HepG2 (cell line): Measurements from ENCODE around the gene ZBTB45. TPM values are rescaled to one million over a fixed set of nuclear protein-coding genes. Genes with fewer than 3 reads are reported as not detected.

Experiments
- ATAC-seq: fragments of 200-7000 bp; cut with Tn5 transposase; 3 replicates; pipeline ENCODE4 v1.9.1; 2020; ENCODE audit warnings: mild to moderate bottlenecking, moderate library complexity
- BruUV-seq: library from RNA; stranded (reverse); fragments of 400-500 nt; replicated peaks from 2 replicates; lab custom pipeline; 2021; lab: Mats Ljungman, UMichigan
- CTCF ChIA-PET: fragments of 300-600 bp; formaldehyde crosslinking; extraction: SDS; loops from one replicate; lab custom pipeline; 2021; ENCODE audit warnings: low total read pairs, inconsistent platforms, low intra/inter-chr PET ratio; lab: Yijun Ruan, JAX
- POLR2A ChIA-PET: fragments of 350-600 bp; sonication (Branson Sonifier 250); formaldehyde crosslinking; loops from one replicate; lab custom pipeline; 2020; ENCODE audit warnings: antibody characterized with exemption, inconsistent platforms; lab: Yijun Ruan, JAX
- DNase-seq: peaks from one replicate; pipeline ENCODE4 v3.0.0-alpha.2; 2015; ENCODE audit warnings: low spot score
- FAIRE-seq: peaks from 3 replicates; lab custom pipeline; 2011; peaks lifted over from hg19 to GRCh38; lab: Jason Lieb, UNC
- H2AFZ ChIP-seq: one replicate; pipeline ENCODE4 v1.6.1; 2011; ENCODE audit warnings: low read length, inconsistent platforms
- H3K27ac ChIP-seq: fragments of 300-600 bp; 3 replicates; pipeline ENCODE4 v1.8.0; 2011; ENCODE audit warnings: mixed run types, mild to moderate bottlenecking, mixed read lengths, low read length, inconsistent platforms; ENCODE audit not compliant: insufficient read depth; ENCODE audit errors: extremely low read length
- H3K27me3 ChIP-seq, 2 experiments: fragments of 200-600 bp in 1 of 2; 2 replicates in 1 of 2; 3 replicates in 1 of 2; pipeline versions ENCODE4 v1.6.0 to v1.8.0; 2011; ENCODE audit warnings: low read length in 2 of 2, mild to moderate bottlenecking in 2 of 2, moderate library complexity in 2 of 2, inconsistent platforms in 1 of 2; ENCODE audit not compliant: insufficient read depth in 2 of 2, control insufficient read depth in 1 of 2
- H3K36me3 ChIP-seq, 2 experiments: fragments of 200-600 bp in 1 of 2; replicated peaks in 1 of 2; 2 replicates in 1 of 2; 3 replicates in 1 of 2; pipeline versions ENCODE4 v1.5.1 to v1.8.0; 2011; ENCODE audit warnings: low read length in 2 of 2, inconsistent platforms in 1 of 2; ENCODE audit not compliant: insufficient read depth in 2 of 2, control insufficient read depth in 1 of 2
- H3K4me1 ChIP-seq: 2 replicates; pipeline ENCODE4 v1.5.1; 2012; ENCODE audit warnings: low read length, inconsistent platforms; ENCODE audit not compliant: insufficient read depth
- H3K4me2 ChIP-seq: 2 replicates; pipeline ENCODE4 v1.6.0; 2011; ENCODE audit warnings: low read depth, low read length, inconsistent platforms
- H3K4me3 ChIP-seq, 3 experiments: fragments of 200-600 bp in 1 of 3; sonication (generic), shearing (Covaris generic) in 1 of 3; replicated peaks in 1 of 3; 2 replicates each; pipeline ENCODE4 v1.5.1; 2011 to 2016; ENCODE audit warnings: low read length in 3 of 3, inconsistent platforms in 2 of 3, low read depth in 2 of 3, mild to moderate bottlenecking in 2 of 3, control low read depth in 1 of 3, mixed read lengths in 1 of 3; ENCODE audit not compliant: insufficient read depth in 1 of 3
- H3K79me2 ChIP-seq: one replicate; pipeline ENCODE4 v1.6.1; 2011; ENCODE audit warnings: low read length, inconsistent platforms; ENCODE audit not compliant: insufficient read depth
- H3K9ac ChIP-seq: 2 replicates; pipeline ENCODE4 v1.6.0; 2011; ENCODE audit warnings: mild to moderate bottlenecking, low read depth, low read length, inconsistent platforms; ENCODE audit not compliant: insufficient read depth
- H3K9me3 ChIP-seq: 2 replicates; pipeline ENCODE4 v1.5.1; 2012; ENCODE audit warnings: mild to moderate bottlenecking, low read length
- H4K20me1 ChIP-seq: 2 replicates; pipeline ENCODE4 v1.6.0; 2011; ENCODE audit warnings: inconsistent platforms, mild to moderate bottlenecking, low read length, moderate library complexity; ENCODE audit not compliant: insufficient read depth
- ATF5 ChIP-seq: sonication (generic); formaldehyde crosslinking; IDR thresholded peaks from 2 replicates; pipeline ENCODE4 v1.4.0; 2020; ENCODE audit warnings: mild to moderate bottlenecking, low read depth, missing genetic modification reagents
- BORCS8-MEF2B ChIP-seq: sonication (generic); formaldehyde crosslinking; IDR thresholded peaks from 2 replicates; pipeline ENCODE4 v1.8.0; 2022; ENCODE audit warnings: mild to moderate bottlenecking, missing genetic modification reagents
- SALL1 ChIP-seq: sonication (generic); formaldehyde crosslinking; IDR thresholded peaks from 2 replicates; pipeline ENCODE4 v1.8.0; 2022; ENCODE audit warnings: mild to moderate bottlenecking, missing genetic modification reagents
- SNAPC5 ChIP-seq: sonication (generic); formaldehyde crosslinking; IDR thresholded peaks from 2 replicates; pipeline ENCODE4 v1.8.1; 2023; ENCODE audit warnings: mild to moderate bottlenecking, missing genetic modification reagents, borderline replicate concordance
- ZFX ChIP-seq: sonication (generic); formaldehyde crosslinking; IDR thresholded peaks from 2 replicates; pipeline ENCODE4 v1.4.0; 2020; ENCODE audit warnings: mild to moderate bottlenecking, low read depth, missing genetic modification reagents, moderate library complexity
- ZHX2 ChIP-seq, 2 experiments: sonication (generic) in 1 of 2; formaldehyde crosslinking in 1 of 2; IDR thresholded peaks; 2 replicates each; pipeline versions ENCODE4 v1.6.1 to v1.9.0; 2014 to 2022; ENCODE audit warnings: antibody characterized with exemption in 1 of 2, borderline replicate concordance in 1 of 2, inconsistent platforms in 1 of 2, low read depth in 1 of 2, missing genetic modification reagents in 1 of 2
- ZNF224 ChIP-seq: sonication (generic); formaldehyde crosslinking; IDR thresholded peaks from 2 replicates; pipeline ENCODE4 v1.5.0; 2020; ENCODE audit warnings: mild to moderate bottlenecking, missing genetic modification reagents
- ZNF280B ChIP-seq: sonication (generic); formaldehyde crosslinking; IDR thresholded peaks from 2 replicates; pipeline ENCODE4 v1.5.0; 2020; ENCODE audit warnings: missing genetic modification reagents, mild to moderate bottlenecking, borderline replicate concordance
- ZNF430 ChIP-seq: sonication (generic); formaldehyde crosslinking; IDR thresholded peaks from 2 replicates; pipeline ENCODE4 v1.9.0; 2021; ENCODE audit warnings: mild to moderate bottlenecking, missing genetic modification reagents
- ZNF543 ChIP-seq: sonication (generic); formaldehyde crosslinking; IDR thresholded peaks from 2 replicates; pipeline ENCODE4 v1.4.0; 2020; ENCODE audit warnings: mild to moderate bottlenecking, missing genetic modification reagents
- ZNF891 ChIP-seq: sonication (generic); formaldehyde crosslinking; IDR thresholded peaks from 2 replicates; pipeline ENCODE4 v1.5.0; 2020; ENCODE audit warnings: mild to moderate bottlenecking, missing genetic modification reagents
- ZSCAN20 ChIP-seq: sonication (generic); formaldehyde crosslinking; IDR thresholded peaks from 2 replicates; pipeline ENCODE4 v1.4.0; 2020; ENCODE audit warnings: missing genetic modification reagents, mild to moderate bottlenecking, borderline replicate concordance
- WGBS: methylation state at CpG from one replicate; pipeline ENCODE4 v1.1.6; 2017; ENCODE audit warnings: low lambda C conversion rate; 5-methylcytosine and 5-hydroxymethylcytosine counted together
- in situ Hi-C: cut with HindIII; loops from 2 replicates; pipeline ENCODE4 v1.10.0; 2017; ENCODE audit warnings: low pct_unique_long_range_greater_than_20kb; ENCODE audit not compliant: extremely low pct_ligation_motif_present
- intact Hi-C: fragments of 100-400 bp; cut with micrococcal nuclease; formaldehyde crosslinking; loops from one replicate; pipeline ENCODE4 v1.10.0; 2022; ENCODE audit not compliant: unreplicated experiment
- polyA plus RNA-seq, 8 experiments: library from polyadenylated mRNA; depleted of rRNA in 3 of 8; stranded (reverse) in 7 of 8; unstranded in 1 of 8; fragments of >200 nt; fragmentation: Illumina TruSeq in 4 of 8; extraction: Trizol in 4 of 8; gene quantifications; 2 replicates each; pipeline versions ENCODE4 v1.2.1 to v1.2.3, GENCODE V29; 2011 to 2016; ENCODE audit warnings: low read depth in 4 of 8, missing spikeins in 1 of 8, mixed read lengths in 1 of 8; ENCODE audit not compliant: insufficient read depth in 1 of 8
- total RNA-seq, 5 experiments: library from RNA; depleted of rRNA; stranded (reverse); fragments of >200 nt; fragmentation: Illumina TruSeq; extraction: Trizol; gene quantifications; 2 replicates each; pipeline ENCODE4 v1.2.3, GENCODE V29; 2016; ENCODE audit warnings: low read depth in 1 of 5

ZBTB45 gene
- total and polyA plus RNA-seq, 2 of the 13 experiments (the other 11 are each of a cell fraction or from before 2014, with no cell fraction given), result 3.0 to 3.7 TPM

GRCh38 chr19:58553799-58554493 is 34.3 kb upstream of the ZBTB45 start:
- TF ChIP-seq ZFX (0 out of 2 replicates have a peak, but pooled peaks have one; percentile 5), ZNF280B (CRISPR knock-in tag) (0 out of 2 replicates have a peak, but pooled peaks have one; percentile 24), ZNF891 (CRISPR knock-in tag) (0 out of 2 replicates have a peak, but pooled peaks have one; percentile 22), BORCS8-MEF2B (CRISPR knock-in tag) (0 out of 2 replicates have a peak, but pooled peaks have one; percentile 0), ZNF224 (CRISPR knock-in tag) (0 out of 2 replicates have a peak, but pooled peaks have one; percentile 71), ZNF543 (CRISPR knock-in tag) (no peak), ZHX2 (IDR thresholded peaks at IDR 0.05; ENCODE audit: low read depth) (no peak), ZHX2 (CRISPR knock-in tag; IDR thresholded peaks at IDR 0.05; ENCODE audit: borderline replicate concordance) (no peak), SALL1 (CRISPR knock-in tag) (0 out of 2 replicates have a peak, but pooled peaks have one; percentile 19), ATF5 (CRISPR knock-in tag) (no peak), ZSCAN20 (CRISPR knock-in tag) (no peak), ZNF430 (CRISPR knock-in tag) (0 out of 2 replicates have a peak, but pooled peaks have one; percentile 19), SNAPC5 (CRISPR knock-in tag) (no peak)
- FAIRE-seq (no peak), DNase-seq (no peak), ATAC-seq (peak; percentile 0; the same call in 1 of the 3 replicates)
- ChIA-PET CTCF (no interaction called here), POLR2A (interaction anchor here (1.1 to 3.5 kb wide), 3 partner anchors 9 to 44 kb away, joined by 3 to 58 read pairs (median 31); partner anchors contain the start of genes TRIM28 and ZBTB45)
- H3K79me2 ChIP-seq, result peaks cover 23% of the 10 kb centered on the region
- 66% methylated on average over 18 of the region's 18 CpGs for WGBS
- intact Hi-C loops (no loop called here), in situ Hi-C loops (no loop called here)
- H3K9ac ChIP-seq, result peak overlapping the region; percentile 77
- peaks cover 25 to 46% of the 10 kb centered on the region in 2 experiments for H3K36me3 ChIP-seq
- no TSS peak for BruUV-seq
- peaks cover 30% of the 10 kb centered on the region for H3K4me1 ChIP-seq
- peak overlapping the region; percentile 50 for H3K27ac ChIP-seq
- H3K4me3 ChIP-seq, result peak overlapping the region; percentile 48 to 77 (median 63); a peak in 5 of 6 replicates
- H4K20me1 ChIP-seq, result peaks cover 16% of the 10 kb centered on the region
- H3K27me3 ChIP-seq, result no peaks in the 10 kb centered on the region
- H3K4me2 ChIP-seq, result peak overlapping the region; percentile 81
- no peaks in the 10 kb centered on the region for H3K9me3 ChIP-seq
- H2AFZ ChIP-seq, result no peak overlapping the region
